OCI-LY7 (cell line): ENCODE measurements around the gene CDAN1. TPM values are rescaled to one million over a fixed set of nuclear protein-coding genes. Genes with fewer than 3 reads are reported as not detected.
A peak's percentile ranks its signal among the peaks of the same experiment; 100 is the strongest.

Source experiments
- BruUV-seq: library from RNA; stranded (reverse); fragments of 400-500 nt; replicated peaks from 2 replicates; lab custom pipeline; 2021; lab: Mats Ljungman, UMichigan
- CTCF ChIA-PET: fragments of 300-600 bp; sonication (Branson Sonifier 250); formaldehyde crosslinking; loops from one replicate; lab custom pipeline; 2022; ENCODE audit warnings: antibody characterized with exemption; ENCODE audit not compliant: unreplicated experiment; lab: Charles Lee
- POLR2A ChIA-PET: fragments of 300-600 bp; sonication (Branson Sonifier 250); formaldehyde crosslinking; loops from one replicate; lab custom pipeline; 2022; ENCODE audit warnings: antibody characterized with exemption; lab: Charles Lee
- DNase-seq: peaks from one replicate; pipeline ENCODE4 v3.0.0-alpha.2; 2015; ENCODE audit warnings: low spot score
- H2AFZ ChIP-seq: fragments of 200-600 bp; sonication (generic), shearing (Covaris generic); 2 replicates; pipeline ENCODE4 v1.6.1; 2014; ENCODE audit warnings: mild to moderate bottlenecking, antibody characterized with exemption, low read length, moderate library complexity
- H3K27ac ChIP-seq: fragments of 200-600 bp; sonication (generic); 2 replicates; pipeline ENCODE4 v1.5.1; 2014; ENCODE audit warnings: mixed run types, low read depth, mild to moderate bottlenecking, moderate library complexity, low read length, inconsistent platforms; ENCODE audit not compliant: poor library complexity, severe bottlenecking
- H3K36me3 ChIP-seq: fragments of 200-600 bp; sonication (generic); 2 replicates; pipeline ENCODE4 v1.6.1; 2014; ENCODE audit warnings: mild to moderate bottlenecking, antibody characterized with exemption, low read length, moderate library complexity, mixed read lengths; ENCODE audit not compliant: insufficient read depth
- H3K4me1 ChIP-seq: fragments of 200-600 bp; sonication (generic); 2 replicates; pipeline ENCODE4 v1.5.1; 2014; ENCODE audit warnings: mild to moderate bottlenecking, low read length; ENCODE audit not compliant: insufficient read depth, poor library complexity, severe bottlenecking
- H3K4me2 ChIP-seq: fragments of 200-600 bp; sonication (generic); 2 replicates; pipeline ENCODE4 v1.6.1; 2014; ENCODE audit warnings: mild to moderate bottlenecking, low read length
- H3K4me3 ChIP-seq: fragments of 200-600 bp; sonication (generic); 2 replicates; pipeline ENCODE4 v1.5.1; 2014; ENCODE audit warnings: mild to moderate bottlenecking, low read depth, low read length; ENCODE audit not compliant: poor library complexity, severe bottlenecking
- H3K79me2 ChIP-seq: fragments of 200-600 bp; sonication (generic); 2 replicates; pipeline ENCODE4 v1.6.1; 2016; ENCODE audit warnings: low read depth, mild to moderate bottlenecking, low read length, moderate library complexity, mixed read lengths; ENCODE audit not compliant: insufficient read depth
- H3K9me2 ChIP-seq: fragments of 200-600 bp; sonication (generic); 2 replicates; pipeline ENCODE4 v1.6.1; 2016; ENCODE audit warnings: mild to moderate bottlenecking, low read length, mixed read lengths; ENCODE audit not compliant: insufficient read depth
- H3K9me3 ChIP-seq: fragments of 200-600 bp; sonication (generic); 2 replicates; pipeline ENCODE4 v1.6.1; 2014; ENCODE audit warnings: mild to moderate bottlenecking, mixed run types, low read length, mixed read lengths
- H4K20me1 ChIP-seq: fragments of 200-600 bp; sonication (generic); 2 replicates; pipeline ENCODE4 v1.6.1; 2014; ENCODE audit warnings: mild to moderate bottlenecking, antibody characterized with exemption, low read length, moderate library complexity, mixed read lengths; ENCODE audit not compliant: insufficient read depth
- EZH2phosphoT487 ChIP-seq: fragments of 200-600 bp; sonication (generic); IDR thresholded peaks from 2 replicates; pipeline ENCODE4 v1.6.1; 2018; ENCODE audit warnings: low read depth, borderline replicate concordance, mild to moderate bottlenecking, mixed run types, antibody characterized with exemption, low read length, moderate library complexity, mixed read lengths
- intact Hi-C: fragments of 100-400 bp; cut with micrococcal nuclease; formaldehyde crosslinking; loops from one replicate; pipeline ENCODE4 v1.10.0; 2022; ENCODE audit not compliant: unreplicated experiment
- total RNA-seq, 2 experiments: library from RNA; depleted of rRNA in 1 of 2; stranded (reverse); fragments of >200 nt in 1 of 2; shearing (Covaris generic) in 1 of 2; gene quantifications; 2 replicates each; pipeline ENCODE4 v1.2.3, GENCODE V29; 2014 to 2022
- TF ChIP-seq, protein P1 (sequence below): fragments of 200-600 bp; sonication (generic); conservative IDR thresholded peaks from 2 replicates; pipeline ENCODE4 v1.5.1; 2014; ENCODE audit warnings: mild to moderate bottlenecking, antibody characterized with exemption, low read length, moderate library complexity, mixed read lengths

Gene CDAN1
- total RNA-seq, 2 experiments from 2014 or later = 28.9 to 29.5 TPM

DNA sequence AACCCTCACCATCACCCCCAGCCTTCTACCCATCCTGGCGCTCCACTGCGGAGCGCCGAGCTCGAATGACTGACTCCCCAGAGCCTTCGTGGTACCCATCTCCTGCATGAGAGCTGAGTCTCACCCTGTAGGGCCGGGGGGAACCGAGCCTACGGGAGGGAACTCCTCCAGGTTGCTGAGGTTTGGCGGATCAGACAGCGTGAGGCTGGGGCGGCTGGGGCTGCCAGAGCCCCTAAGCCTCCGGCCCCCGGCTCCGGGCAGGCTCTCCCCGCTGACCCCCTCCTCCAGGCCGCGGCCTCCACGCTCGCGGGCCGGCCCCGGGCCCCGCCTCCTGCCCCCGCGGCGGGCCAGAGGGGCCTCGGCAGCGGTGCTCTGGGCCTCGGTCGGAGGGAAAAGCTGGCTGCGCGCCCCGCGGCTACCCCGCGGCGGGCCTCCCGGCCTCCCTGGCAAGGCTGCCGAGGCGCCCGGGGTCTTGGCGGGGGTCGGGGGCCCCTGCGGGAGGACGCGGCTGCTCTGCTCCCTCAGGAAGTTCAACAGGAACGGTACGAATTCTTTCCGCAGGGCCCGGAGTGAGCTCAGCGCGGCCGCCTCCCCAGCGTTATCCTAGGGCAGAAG is 643 bp downstream of the CDAN1 start:
- peak overlapping the region; percentile 53; the same call in 1 of the 2 replicates for H2AFZ ChIP-seq
- TSS peak; percentile 40 for BruUV-seq
- TF ChIP-seq, protein P1, sequence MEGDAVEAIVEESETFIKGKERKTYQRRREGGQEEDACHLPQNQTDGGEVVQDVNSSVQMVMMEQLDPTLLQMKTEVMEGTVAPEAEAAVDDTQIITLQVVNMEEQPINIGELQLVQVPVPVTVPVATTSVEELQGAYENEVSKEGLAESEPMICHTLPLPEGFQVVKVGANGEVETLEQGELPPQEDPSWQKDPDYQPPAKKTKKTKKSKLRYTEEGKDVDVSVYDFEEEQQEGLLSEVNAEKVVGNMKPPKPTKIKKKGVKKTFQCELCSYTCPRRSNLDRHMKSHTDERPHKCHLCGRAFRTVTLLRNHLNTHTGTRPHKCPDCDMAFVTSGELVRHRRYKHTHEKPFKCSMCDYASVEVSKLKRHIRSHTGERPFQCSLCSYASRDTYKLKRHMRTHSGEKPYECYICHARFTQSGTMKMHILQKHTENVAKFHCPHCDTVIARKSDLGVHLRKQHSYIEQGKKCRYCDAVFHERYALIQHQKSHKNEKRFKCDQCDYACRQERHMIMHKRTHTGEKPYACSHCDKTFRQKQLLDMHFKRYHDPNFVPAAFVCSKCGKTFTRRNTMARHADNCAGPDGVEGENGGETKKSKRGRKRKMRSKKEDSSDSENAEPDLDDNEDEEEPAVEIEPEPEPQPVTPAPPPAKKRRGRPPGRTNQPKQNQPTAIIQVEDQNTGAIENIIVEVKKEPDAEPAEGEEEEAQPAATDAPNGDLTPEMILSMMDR = no peak
- TF ChIP-seq EZH2phosphoT487 = no peak
- H3K4me2 ChIP-seq = peak overlapping the region; percentile 75
- peak overlapping the region; percentile 48 for H3K27ac ChIP-seq
- H3K36me3 ChIP-seq = peaks cover 39% of the 10 kb centered on the region
- H4K20me1 ChIP-seq = peaks cover 5% of the 10 kb centered on the region; the same call in 1 of the 2 replicates
- DNase-seq = peak; percentile 46
- ChIA-PET POLR2A (no interaction called here), CTCF (no interaction called here)
- no peaks in the 10 kb centered on the region for H3K9me3 ChIP-seq
- no peaks in the 10 kb centered on the region for H3K9me2 ChIP-seq
- H3K79me2 ChIP-seq = peaks cover 4% of the 10 kb centered on the region; the same call in 1 of the 2 replicates
- peaks cover 33% of the 10 kb centered on the region for H3K4me1 ChIP-seq
- intact Hi-C loops = loop anchor here (10.0 kb wide), 1 partner anchor 189 kb away; the partner anchor contains the start of gene TTBK2
- H3K4me3 ChIP-seq = peak overlapping the region; percentile 83

DNA sequence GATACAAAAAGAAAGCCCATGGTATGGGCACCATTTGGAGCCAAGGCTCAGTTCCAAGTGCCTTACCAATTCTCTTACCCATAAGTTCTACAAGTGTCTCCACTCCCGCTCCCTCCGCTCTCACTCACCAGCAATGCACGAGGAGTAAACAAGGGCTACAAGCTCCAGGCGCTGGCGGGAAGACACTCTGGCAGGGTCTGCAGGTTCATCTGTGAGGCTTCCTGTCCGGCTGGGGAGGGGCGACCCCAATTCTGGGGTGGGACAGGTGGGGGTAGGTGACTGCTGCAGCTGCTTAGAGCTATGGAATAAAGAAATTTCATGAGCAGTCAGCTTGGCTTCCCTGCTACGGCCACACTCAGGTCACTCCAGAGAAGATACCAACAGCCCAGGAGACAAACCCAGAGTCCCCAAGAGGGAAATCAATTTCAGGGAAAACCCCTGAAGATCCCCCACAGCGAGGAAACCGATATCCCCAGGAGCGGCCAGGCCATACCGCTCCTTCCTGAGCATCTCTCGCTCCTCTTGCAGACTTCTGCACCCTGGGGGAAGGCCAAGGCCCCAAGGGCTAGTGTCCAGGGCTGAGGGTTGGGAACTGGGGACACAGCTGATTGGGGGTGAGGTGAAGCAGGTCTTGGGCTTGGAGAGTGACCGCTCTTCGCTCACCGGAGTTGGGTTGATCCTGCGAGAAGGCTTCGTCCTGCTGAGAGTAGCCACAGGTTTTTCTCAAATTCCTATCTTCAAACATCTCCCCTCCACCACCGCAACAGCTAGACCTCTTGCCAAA is 1.4 kb downstream of the CDAN1 start:
- peaks cover 5% of the 10 kb centered on the region; the same call in 1 of the 2 replicates for H4K20me1 ChIP-seq
- peak overlapping the region; percentile 75 for H3K4me2 ChIP-seq
- no peaks in the 10 kb centered on the region for H3K9me2 ChIP-seq
- DNase-seq = no peak
- peaks cover 4% of the 10 kb centered on the region; the same call in 1 of the 2 replicates for H3K79me2 ChIP-seq
- H3K36me3 ChIP-seq = peaks cover 47% of the 10 kb centered on the region
- TF ChIP-seq, protein P1 = no peak
- no peak for TF ChIP-seq EZH2phosphoT487
- CTCF ChIA-PET = no interaction called here
- H3K9me3 ChIP-seq = no peaks in the 10 kb centered on the region
- peak overlapping the region; percentile 83 for H3K4me3 ChIP-seq
- BruUV-seq = no TSS peak
- POLR2A ChIA-PET = no interaction called here
- no peak overlapping the region for H3K27ac ChIP-seq
- H3K4me1 ChIP-seq = peaks cover 33% of the 10 kb centered on the region
- H2AFZ ChIP-seq = no peak overlapping the region; the same call in 1 of the 2 replicates
- intact Hi-C loops = loop anchor here (10.0 kb wide), 1 partner anchor 189 kb away; the partner anchor contains the start of gene TTBK2
